K562 (cell line): Measurements from ENCODE around the gene SLC5A6. TPM values are rescaled to one million over a fixed set of nuclear protein-coding genes. Genes with fewer than 3 reads are reported as not detected.
A peak's percentile ranks its signal among the peaks of the same experiment; 100 is the strongest.

ENCODE experiments used
- ATAC-seq: fragments of 200-7000 bp; cut with Tn5 transposase; 3 replicates; pipeline ENCODE4 v1.9.1; 2020; ENCODE audit warnings: moderate library complexity
- BruUV-seq: library from RNA; stranded (reverse); fragments of 400-500 nt; replicated peaks from 2 replicates; lab custom pipeline; 2021; lab: Mats Ljungman, UMichigan
- CTCF ChIA-PET: fragments of 300-600 bp; formaldehyde crosslinking; extraction: SDS; loops from one replicate; lab custom pipeline; 2021; ENCODE audit warnings: low intra/inter-chr PET ratio; lab: Yijun Ruan, JAX
- POLR2A ChIA-PET: fragments of 300-600, 350-650 bp; sonication (Branson Sonifier 250); formaldehyde crosslinking; extraction: SDS; loops from one replicate; lab custom pipeline; 2021; ENCODE audit warnings: antibody characterized with exemption, inconsistent platforms; lab: Yijun Ruan, JAX
- DNase-seq, 4 experiments: peaks; one replicate each; pipeline versions ENCODE4 v3.0.0 to v3.0.0-alpha.2; 2011 to 2018; ENCODE audit warnings: low spot score in 3 of 4, mixed read lengths in 3 of 4; ENCODE audit errors: extremely low read depth in 1 of 4
- FAIRE-seq: peaks from 2 replicates; lab custom pipeline; 2011; peaks lifted over from hg19 to GRCh38; lab: Jason Lieb, UNC
- H2AFZ ChIP-seq: 2 replicates; pipeline ENCODE4 v1.6.0; 2011; ENCODE audit warnings: low read depth, low read length, control low read depth, inconsistent platforms
- H3K27ac ChIP-seq: fragments of 200-600 bp; 3 replicates; pipeline ENCODE4 v1.8.0; 2011; ENCODE audit warnings: low read depth, mild to moderate bottlenecking, control low read depth, inconsistent platforms, low read length, moderate library complexity, mixed read lengths; ENCODE audit errors: extremely low read depth
- H3K27me3 ChIP-seq, 2 experiments: fragments of 300-600 bp in 1 of 2; 2 replicates in 1 of 2; 3 replicates in 1 of 2; pipeline versions ENCODE4 v1.6.0 to v1.8.0; 2011; ENCODE audit warnings: inconsistent platforms in 2 of 2, low read length in 2 of 2, mild to moderate bottlenecking in 1 of 2, mixed read lengths in 1 of 2, moderate library complexity in 1 of 2; ENCODE audit not compliant: control insufficient read depth in 2 of 2, insufficient read depth in 2 of 2
- H3K36me3 ChIP-seq: fragments of 300-600 bp; 3 replicates; pipeline ENCODE4 v1.8.0; 2011; ENCODE audit warnings: mild to moderate bottlenecking, low read length, inconsistent platforms; ENCODE audit not compliant: control insufficient read depth, insufficient read depth
- H3K4me1 ChIP-seq, 2 experiments: fragments of 200-600 bp in 1 of 2; replicated peaks in 1 of 2; 2 replicates in 1 of 2; 3 replicates in 1 of 2; pipeline versions ENCODE4 v1.5.1 to v1.8.0; 2011; ENCODE audit warnings: inconsistent platforms in 2 of 2, low read length in 2 of 2, mild to moderate bottlenecking in 1 of 2, mixed read lengths in 1 of 2, moderate library complexity in 1 of 2; ENCODE audit not compliant: control insufficient read depth in 2 of 2, insufficient read depth in 2 of 2
- H3K4me2 ChIP-seq: 2 replicates; pipeline ENCODE4 v1.6.1; 2011; ENCODE audit warnings: low read length, control low read depth, inconsistent platforms, mixed read lengths; ENCODE audit not compliant: insufficient read depth
- H3K4me3 ChIP-seq: fragments of 200-600 bp; sonication (generic), shearing (Covaris generic); 2 replicates; pipeline ENCODE4 v1.5.1; 2016; ENCODE audit warnings: control low read depth, inconsistent platforms
- H3K79me2 ChIP-seq: fragments of 200-600 bp; 3 replicates; pipeline ENCODE4 v1.8.0; 2011; ENCODE audit warnings: low read length, inconsistent platforms; ENCODE audit not compliant: control insufficient read depth, insufficient read depth
- H3K9ac ChIP-seq, 2 experiments: 2 replicates each; pipeline versions ENCODE4 v1.6.0 to v1.6.1; 2011; ENCODE audit warnings: low read depth in 2 of 2, low read length in 2 of 2, control low read depth in 1 of 2, inconsistent platforms in 1 of 2, mild to moderate bottlenecking in 1 of 2, mixed read lengths in 1 of 2; ENCODE audit not compliant: insufficient read depth in 1 of 2
- H3K9me1 ChIP-seq: one replicate; pipeline ENCODE4 v1.6.0; 2011; ENCODE audit warnings: inconsistent platforms, mild to moderate bottlenecking, low read length, moderate library complexity; ENCODE audit not compliant: control insufficient read depth, insufficient read depth
- H3K9me3 ChIP-seq: replicated peaks from 2 replicates; pipeline ENCODE4 v1.5.1; 2011; ENCODE audit warnings: low read depth, low read length, inconsistent platforms; ENCODE audit not compliant: control insufficient read depth, insufficient read depth
- H4K20me1 ChIP-seq: replicated peaks from 2 replicates; pipeline ENCODE4 v1.6.1; 2011; ENCODE audit warnings: low read length, inconsistent platforms, mixed read lengths; ENCODE audit not compliant: control insufficient read depth, insufficient read depth
- ATF7 ChIP-seq: fragments of 450-650 bp; IDR thresholded peaks from 2 replicates; pipeline ENCODE4 v1.7.1; 2014; ENCODE audit warnings: mild to moderate bottlenecking, moderate library complexity
- CCNT2 ChIP-seq: IDR thresholded peaks from 2 replicates; pipeline ENCODE4 v1.6.1; 2011; ENCODE audit warnings: borderline replicate concordance, low read depth, mild to moderate bottlenecking, moderate library complexity, mixed read lengths, low read length; ENCODE audit not compliant: insufficient read length; ENCODE audit errors: extremely low read depth
- JUNB ChIP-seq: fragments of 450-650 bp; formaldehyde crosslinking; conservative IDR thresholded peaks from 2 replicates; pipeline ENCODE4 v1.4.0; 2020; ENCODE audit warnings: mild to moderate bottlenecking
- NEUROD1 ChIP-seq: fragments of 150-350 bp; IDR thresholded peaks from 2 replicates; pipeline ENCODE4 v1.6.1; 2014; ENCODE audit warnings: borderline replicate concordance, low read length, low read depth; ENCODE audit not compliant: partially characterized antibody
- NR2C1 ChIP-seq, 2 experiments: fragments of 450-650 bp; IDR thresholded peaks; 2 replicates each; pipeline ENCODE4 v1.6.1; 2017; ENCODE audit warnings: mild to moderate bottlenecking in 2 of 2, antibody characterized with exemption in 1 of 2, inconsistent platforms in 1 of 2, missing compliant biosample characterization in 1 of 2, missing genetic modification characterization in 1 of 2
- NR2F6 ChIP-seq: fragments of 450-650 bp; formaldehyde crosslinking; IDR thresholded peaks from 2 replicates; pipeline ENCODE4 v1.4.0; 2020; ENCODE audit warnings: mild to moderate bottlenecking
- RBM15 ChIP-seq: fragments of 200-400 bp; formaldehyde crosslinking; IDR thresholded peaks from 2 replicates; pipeline ENCODE4 v1.6.1; 2018; ENCODE audit warnings: mild to moderate bottlenecking, low read length, moderate library complexity; ENCODE audit not compliant: insufficient read depth
- ZNF431 ChIP-seq: sonication (generic); formaldehyde crosslinking; IDR thresholded peaks from 2 replicates; pipeline ENCODE4 v1.8.0; 2022; ENCODE audit warnings: mild to moderate bottlenecking, missing genetic modification reagents
- WGBS: fragments of 100-300 bp; shearing (Covaris generic); methylation state at CpG from one replicate; pipeline ENCODE4 v1.1.6; 2016; ENCODE audit warnings: low coverage, mixed read lengths; ENCODE audit not compliant: insufficient coverage; ENCODE audit errors: missing lambda C conversion rate; 5-methylcytosine and 5-hydroxymethylcytosine counted together
- in situ Hi-C: fragments of 300-500 bp; cut with MboI; formaldehyde crosslinking; loops from 4 replicates; pipeline ENCODE4 v1.15.0; 2018; ENCODE audit warnings: inconsistent platforms, mixed read lengths
- intact Hi-C: fragments of 100-400 bp; cut with micrococcal nuclease; formaldehyde crosslinking; loops from 2 replicates; pipeline ENCODE4 v1.14.2; 2022
- polyA plus RNA-seq, 8 experiments: library from polyadenylated mRNA; depleted of rRNA in 4 of 8; stranded (reverse) in 5 of 8; unstranded in 3 of 8; fragments of >200 nt; fragmentation: Nextera tagmentation in 2 of 8; fragmentation: Illumina TruSeq in 1 of 8; extraction: Ambion mirVana in 2 of 8; extraction: Trizol in 1 of 8; gene quantifications; 2 replicates each; pipeline versions ENCODE4 v1.2.1 to v1.2.3, GENCODE V29; 2011 to 2014; ENCODE audit warnings: inconsistent platforms in 1 of 8, missing spikeins in 1 of 8
- total RNA-seq, 7 experiments: library from RNA; depleted of rRNA in 6 of 7; stranded (reverse); fragments of >200 nt in 6 of 7; fragmentation: Illumina TruSeq in 2 of 7; extraction: Trizol in 2 of 7; gene quantifications; 2 replicates each; pipeline versions ENCODE4 v1.2.1 to v1.2.3, GENCODE V29; 2011 to 2021; ENCODE audit warnings: low replicate concordance in 1 of 7
- TF ChIP-seq, protein P1 (sequence below): fragments of 150-350 bp; conservative IDR thresholded peaks from 2 replicates; pipeline ENCODE4 v1.6.1; 2014; ENCODE audit warnings: low read length
- TF ChIP-seq, protein P2 (sequence below): fragments of 450-650 bp; formaldehyde crosslinking; IDR thresholded peaks from 2 replicates; pipeline ENCODE4 v1.4.0; 2020; ENCODE audit warnings: mild to moderate bottlenecking, mixed read lengths

Gene SLC5A6
- total and polyA plus RNA-seq, 9 of the 15 experiments (the other 6 are each of a cell fraction or from before 2014, with no cell fraction given), result 32.6 to 137 (median 107) TPM

DNA sequence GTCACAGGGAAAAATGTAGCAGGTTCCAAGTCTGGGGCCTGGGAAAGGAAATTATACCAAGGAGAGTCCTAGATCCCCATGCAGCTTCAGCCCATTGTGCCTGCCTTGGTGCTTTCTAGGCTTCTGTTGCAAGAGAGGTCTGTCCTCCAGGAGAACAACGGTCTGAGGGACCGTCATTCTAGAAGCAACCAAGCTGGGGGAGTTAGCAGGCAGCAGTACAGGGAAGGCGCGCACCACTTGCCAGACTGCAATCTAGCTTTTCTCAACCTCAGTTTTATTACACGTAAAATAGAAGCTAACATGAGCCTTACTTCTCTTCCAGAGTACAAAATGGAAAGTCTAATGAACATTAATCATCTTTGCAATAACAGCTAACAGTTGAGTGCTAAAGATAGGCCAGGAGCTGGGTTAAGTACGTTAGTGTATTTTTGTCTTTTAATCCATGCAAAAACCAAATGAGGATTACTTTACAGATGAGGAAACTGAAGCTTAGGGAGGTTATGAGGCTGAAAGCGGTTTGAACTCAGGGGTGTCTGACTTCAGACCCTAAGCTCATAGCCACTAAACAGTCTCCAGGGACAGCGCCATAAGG is 61.3 kb downstream of the SLC5A6 start:
- DNase-seq (no peak), FAIRE-seq (no peak), ATAC-seq (no peak)
- intact Hi-C loops, result no loop called here
- H3K27me3 ChIP-seq, result peaks cover 0 to 15% of the 10 kb centered on the region in 2 experiments; a peak in 2 of 5 replicates
- peaks cover 0 to 15% of the 10 kb centered on the region in 2 experiments; a peak in 2 of 5 replicates for H3K4me1 ChIP-seq
- H2AFZ ChIP-seq, result no peak overlapping the region
- no peaks in the 10 kb centered on the region for H4K20me1 ChIP-seq
- in situ Hi-C loops, result no loop called here
- CTCF ChIA-PET, result no interaction called here
- no peaks in the 10 kb centered on the region for H3K36me3 ChIP-seq
- WGBS, result 39% methylated on average over 8 of the region's 8 CpGs
- H3K4me3 ChIP-seq, result no peak overlapping the region
- H3K9me1 ChIP-seq, result no peaks in the 10 kb centered on the region
- peak overlapping the region in 1 of 2 experiments; percentile 40; a peak in 1 of 4 replicates for H3K9ac ChIP-seq
- H3K4me2 ChIP-seq, result no peak overlapping the region
- no TSS peak for BruUV-seq
- no peak overlapping the region for H3K27ac ChIP-seq
- H3K79me2 ChIP-seq, result no peaks in the 10 kb centered on the region
- no peaks in the 10 kb centered on the region for H3K9me3 ChIP-seq
- POLR2A ChIA-PET, result interaction anchor here (1.6 kb wide), 1 partner anchor 11 kb away, joined by 5 read pairs; the partner anchor contains the start of gene PRR30
- no peak for TF ChIP-seq CCNT2
- TF ChIP-seq NEUROD1, result no peak
- TF ChIP-seq ATF7, result no peak
- TF ChIP-seq NR2C1 (IDR thresholded peaks at IDR 0.05), result no peak
- TF ChIP-seq NR2C1 (tag; IDR thresholded peaks at IDR 0.05), result no peak
- TF ChIP-seq, protein P1, sequence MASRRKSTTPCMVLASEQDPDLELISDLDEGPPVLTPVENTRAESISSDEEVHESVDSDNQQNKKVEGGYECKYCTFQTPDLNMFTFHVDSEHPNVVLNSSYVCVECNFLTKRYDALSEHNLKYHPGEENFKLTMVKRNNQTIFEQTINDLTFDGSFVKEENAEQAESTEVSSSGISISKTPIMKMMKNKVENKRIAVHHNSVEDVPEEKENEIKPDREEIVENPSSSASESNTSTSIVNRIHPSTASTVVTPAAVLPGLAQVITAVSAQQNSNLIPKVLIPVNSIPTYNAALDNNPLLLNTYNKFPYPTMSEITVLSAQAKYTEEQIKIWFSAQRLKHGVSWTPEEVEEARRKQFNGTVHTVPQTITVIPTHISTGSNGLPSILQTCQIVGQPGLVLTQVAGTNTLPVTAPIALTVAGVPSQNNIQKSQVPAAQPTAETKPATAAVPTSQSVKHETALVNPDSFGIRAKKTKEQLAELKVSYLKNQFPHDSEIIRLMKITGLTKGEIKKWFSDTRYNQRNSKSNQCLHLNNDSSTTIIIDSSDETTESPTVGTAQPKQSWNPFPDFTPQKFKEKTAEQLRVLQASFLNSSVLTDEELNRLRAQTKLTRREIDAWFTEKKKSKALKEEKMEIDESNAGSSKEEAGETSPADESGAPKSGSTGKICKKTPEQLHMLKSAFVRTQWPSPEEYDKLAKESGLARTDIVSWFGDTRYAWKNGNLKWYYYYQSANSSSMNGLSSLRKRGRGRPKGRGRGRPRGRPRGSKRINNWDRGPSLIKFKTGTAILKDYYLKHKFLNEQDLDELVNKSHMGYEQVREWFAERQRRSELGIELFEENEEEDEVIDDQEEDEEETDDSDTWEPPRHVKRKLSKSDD, result no peak
- TF ChIP-seq, protein P2, sequence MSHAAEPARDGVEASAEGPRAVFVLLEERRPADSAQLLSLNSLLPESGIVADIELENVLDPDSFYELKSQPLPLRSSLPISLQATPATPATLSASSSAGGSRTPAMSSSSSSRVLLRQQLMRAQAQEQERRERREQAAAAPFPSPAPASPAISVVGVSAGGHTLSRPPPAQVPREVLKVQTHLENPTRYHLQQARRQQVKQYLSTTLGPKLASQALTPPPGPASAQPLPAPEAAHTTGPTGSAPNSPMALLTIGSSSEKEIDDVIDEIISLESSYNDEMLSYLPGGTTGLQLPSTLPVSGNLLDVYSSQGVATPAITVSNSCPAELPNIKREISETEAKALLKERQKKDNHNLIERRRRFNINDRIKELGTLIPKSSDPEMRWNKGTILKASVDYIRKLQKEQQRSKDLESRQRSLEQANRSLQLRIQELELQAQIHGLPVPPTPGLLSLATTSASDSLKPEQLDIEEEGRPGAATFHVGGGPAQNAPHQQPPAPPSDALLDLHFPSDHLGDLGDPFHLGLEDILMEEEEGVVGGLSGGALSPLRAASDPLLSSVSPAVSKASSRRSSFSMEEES, result no peak
- no peak for TF ChIP-seq NR2F6
- no peak for TF ChIP-seq RBM15
- no peak for TF ChIP-seq ZNF431 (CRISPR knock-in tag)
- no peak for TF ChIP-seq JUNB (CRISPR knock-in tag)
